Esophagus muscularis mucosa (tissue), 4 donors: ENCODE measurements around the gene RCOR1. TPM values are rescaled to one million over a fixed set of nuclear protein-coding genes. Genes with fewer than 3 reads are reported as not detected.
A peak's percentile ranks its signal among the peaks of the same experiment; 100 is the strongest.

Experiments
- DNase-seq: peaks from one replicate; pipeline ENCODE4 v3.0.0-alpha.2; 2017; ENCODE audit errors: extremely low spot score
- H3K27ac ChIP-seq, 4 donors: fragments of 200-600 bp; sonication (generic); replicated peaks in 1 of 4; 1 replicate in 3 of 4; 2 replicates in 1 of 4; pipeline ENCODE4 v1.5.1; 2016 to 2019; ENCODE audit warnings: mild to moderate bottlenecking in 1 of 4
- H3K27me3 ChIP-seq, 4 donors: fragments of 200-600 bp; sonication (generic); one replicate each; pipeline versions ENCODE4 v1.5.1 to v1.6.0; 2016 to 2019
- H3K36me3 ChIP-seq, 4 donors: fragments of 200-600 bp; sonication (generic); one replicate each; pipeline ENCODE4 v1.5.1; 2016 to 2019
- H3K4me1 ChIP-seq, 4 donors: fragments of 200-600 bp; sonication (generic); one replicate each; pipeline ENCODE4 v1.5.1; 2016 to 2019
- H3K4me3 ChIP-seq, 4 donors: fragments of 200-600 bp; sonication (generic); 1 replicate in 2 of 4; 2 replicates in 2 of 4; pipeline ENCODE4 v1.5.1; 2016 to 2019; ENCODE audit warnings: mild to moderate bottlenecking in 4 of 4, moderate library complexity in 1 of 4
- H3K9me3 ChIP-seq, 4 donors: fragments of 200-600 bp; sonication (generic); 1 replicate in 3 of 4; 2 replicates in 1 of 4; pipeline ENCODE4 v1.5.1; 2016 to 2019
- CTCF ChIP-seq, 3 experiments: fragments of 200-600 bp in 2 of 3; fragments of 450-650 bp in 1 of 3; sonication (generic) in 2 of 3; IDR thresholded peaks; one replicate each; pipeline ENCODE4 v1.5.1; 2017 to 2019; ENCODE audit warnings: antibody characterized with exemption in 3 of 3, mild to moderate bottlenecking in 2 of 3, moderate library complexity in 1 of 3
- EP300 ChIP-seq: sonication (generic); formaldehyde crosslinking; IDR thresholded peaks from one replicate; pipeline ENCODE4 v1.6.1; 2017; ENCODE audit warnings: antibody characterized with exemption
- POLR2A ChIP-seq: fragments of 450-650 bp; IDR thresholded peaks from one replicate; pipeline ENCODE4 v1.6.1; 2017; ENCODE audit warnings: antibody characterized with exemption, moderate library complexity, mild to moderate bottlenecking, low read depth
- POLR2AphosphoS5 ChIP-seq, 2 donors: sonication (generic); formaldehyde crosslinking; IDR thresholded peaks; one replicate each; pipeline ENCODE4 v1.6.1; 2017; ENCODE audit warnings: antibody characterized with exemption in 2 of 2
- WGBS: methylation state at CpG from one replicate; pipeline ENCODE4 v1.1.5; 2018; 5-methylcytosine and 5-hydroxymethylcytosine counted together
- intact Hi-C: fragments of 100-400 bp; cut with DNase I; formaldehyde crosslinking; loops from one replicate; pipeline ENCODE4 v1.15.1; 2023
- total RNA-seq, 4 donors: library from RNA; depleted of rRNA; stranded (reverse); fragments of >200 nt; gene quantifications; one replicate each; pipeline versions ENCODE4 v1.1.0 to v1.2.1, GENCODE V29; 2016

Gene RCOR1
- total RNA-seq, 4 donors from 2014 or later = 12.9 to 14.8 (median 13.8) TPM

GRCh38 chr14:102551995-102552705 lies 40.3 kb upstream of the RCOR1 start:
- Histone ChIP-seq H3K4me1 (peaks cover 4 to 15% (median 12%) of the 10 kb centered on the region in 4 donors), H3K9me3 (no peaks in the 10 kb centered on the region), H3K4me3 (no peak overlapping the region), H3K27ac (no peak overlapping the region), H3K27me3 (peaks cover 0 to 14% (median 0%) of the 10 kb centered on the region in 4 donors), H3K36me3 (no peaks in the 10 kb centered on the region)
- WGBS = 69% methylated on average over 14 of the region's 14 CpGs
- DNase-seq = no peak
- intact Hi-C loops = no loop called here
- TF ChIP-seq CTCF (IDR thresholded peaks at IDR 0.05) (no peak), POLR2AphosphoS5 (IDR thresholded peaks at IDR 0.05) (no peak), EP300 (no peak)

- Histone ChIP-seq H3K9me3 (no peaks in the 10 kb centered on the region), H3K27ac (peak overlapping the region; percentile 58 to 74 (median 66)), H3K4me1 (peaks cover 4 to 15% (median 12%) of the 10 kb centered on the region in 4 donors), H3K27me3 (peaks cover 0 to 5% (median 0%) of the 10 kb centered on the region in 4 donors), H3K36me3 (no peaks in the 10 kb centered on the region), H3K4me3 (peak overlapping the region; percentile 82 to 98 (median 94))
- DNase-seq = no peak
- no peak for TF ChIP-seq POLR2A
- no peak for TF ChIP-seq EP300
- no peak for TF ChIP-seq CTCF (IDR thresholded peaks at IDR 0.05)
- no peak for TF ChIP-seq POLR2AphosphoS5 (IDR thresholded peaks at IDR 0.05)
- 22% methylated on average over 9 of the region's 94 CpGs for WGBS
- intact Hi-C loops = no loop called here
These were observed 37.3 kb upstream of the RCOR1 start for GRCh38 chr14:102554821-102555819.

- no peak overlapping the region for H3K27ac ChIP-seq
- H3K27me3 ChIP-seq = no peaks in the 10 kb centered on the region
- H3K4me1 ChIP-seq = peaks cover 4 to 15% (median 12%) of the 10 kb centered on the region in 4 donors
- WGBS = 98% methylated on average over 6 of the region's 14 CpGs
- TF ChIP-seq POLR2A (no peak), CTCF (IDR thresholded peaks at IDR 0.05) (no peak), POLR2AphosphoS5 (IDR thresholded peaks at IDR 0.05) (no peak)
- peak overlapping the region in 1 of 4 donors; percentile 96 for H3K4me3 ChIP-seq
- intact Hi-C loops = no loop called here
- no peak for DNase-seq
- H3K9me3 ChIP-seq = no peaks in the 10 kb centered on the region
- H3K36me3 ChIP-seq = no peaks in the 10 kb centered on the region
These were observed 36.3 kb upstream of the RCOR1 start for GRCh38 chr14:102556098-102556677.

- 88% methylated on average over 11 of the region's 12 CpGs for WGBS
These were observed 34.8 kb upstream of the RCOR1 start for GRCh38 chr14:102557434-102558226.

More at GRCh38 chr14:102557434-102558226, 34.8 kb upstream of the RCOR1 start:
- Histone ChIP-seq H3K4me3 (no peak overlapping the region), H3K27me3 (no peaks in the 10 kb centered on the region), H3K36me3 (no peaks in the 10 kb centered on the region), H3K27ac (no peak overlapping the region), H3K4me1 (peaks cover 4 to 15% (median 12%) of the 10 kb centered on the region in 4 donors), H3K9me3 (no peaks in the 10 kb centered on the region)
- intact Hi-C loops = no loop called here
- no peak for DNase-seq
- TF ChIP-seq POLR2AphosphoS5 (IDR thresholded peaks at IDR 0.05) (no peak), POLR2A (no peak), EP300 (no peak), CTCF (IDR thresholded peaks at IDR 0.05) (no peak)
